Epithelial cell of esophagus (primary cell): ENCODE results near the gene CCDC174.

Experiments
- DNase-seq: peaks from one replicate; pipeline ENCODE4 v3.0.0; 2010; ENCODE audit warnings: low read depth
- H3K4me3 ChIP-seq: 2 replicates; pipeline ENCODE4 v1.5.1; 2011; ENCODE audit warnings: mild to moderate bottlenecking, low read length, control low read depth
- TF ChIP-seq, protein P1 (sequence below): IDR thresholded peaks from 2 replicates; pipeline ENCODE4 v1.5.1; 2011; ENCODE audit warnings: low read depth, mild to moderate bottlenecking, low read length, control low read depth, inconsistent platforms; ENCODE audit not compliant: insufficient read depth; ENCODE audit errors: missing control alignments

The CCDC174 gene

DNA sequence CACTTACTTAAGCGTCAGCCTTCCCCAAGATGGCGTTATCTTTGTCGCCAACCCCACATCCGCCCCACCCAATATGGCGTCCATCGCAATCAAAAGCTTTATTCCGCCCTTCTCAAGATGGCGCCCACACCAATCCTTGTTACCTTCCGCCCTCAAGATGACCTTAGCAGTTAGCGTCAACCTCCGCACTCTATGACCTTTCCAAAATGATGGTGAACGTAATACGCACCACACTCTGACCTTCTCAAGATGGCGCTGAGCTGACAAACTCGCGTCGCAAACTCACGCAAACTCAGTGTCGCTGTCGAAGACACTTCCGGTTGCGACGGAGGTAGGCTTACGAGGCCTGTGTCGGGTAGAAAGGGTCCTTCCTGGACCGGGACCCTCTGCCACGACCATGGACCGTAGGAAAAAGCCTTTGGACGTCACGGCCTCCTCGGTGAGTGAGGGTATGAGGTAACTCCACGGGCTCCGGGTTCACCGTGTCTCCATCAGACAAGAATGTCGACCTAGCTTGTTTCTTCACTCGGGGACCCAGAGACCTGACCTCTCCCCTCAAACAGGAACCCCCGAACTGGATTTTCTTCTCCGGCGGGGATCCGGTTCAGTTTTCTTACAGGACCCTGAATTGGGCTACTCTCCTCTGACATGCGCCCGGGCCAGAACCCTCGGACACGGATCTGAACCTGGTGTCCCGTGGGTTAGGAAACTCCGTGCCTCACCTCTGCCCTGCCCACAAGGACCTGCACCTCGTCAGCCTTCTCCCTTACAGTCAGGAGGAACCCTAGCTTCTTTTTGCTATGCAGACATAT is at the start of gene CCDC174:
Gene CCDC174, plus strand, starts transcription at position 323 of the 812 bp plus-strand sequence. Its CDS starts 75 bp downstream, at position 398.
- H3K4me3 ChIP-seq, result peak within 1 kb of the TSS; percentile 92
- DNase-seq, result peak; percentile 99
- TF ChIP-seq, protein P1, sequence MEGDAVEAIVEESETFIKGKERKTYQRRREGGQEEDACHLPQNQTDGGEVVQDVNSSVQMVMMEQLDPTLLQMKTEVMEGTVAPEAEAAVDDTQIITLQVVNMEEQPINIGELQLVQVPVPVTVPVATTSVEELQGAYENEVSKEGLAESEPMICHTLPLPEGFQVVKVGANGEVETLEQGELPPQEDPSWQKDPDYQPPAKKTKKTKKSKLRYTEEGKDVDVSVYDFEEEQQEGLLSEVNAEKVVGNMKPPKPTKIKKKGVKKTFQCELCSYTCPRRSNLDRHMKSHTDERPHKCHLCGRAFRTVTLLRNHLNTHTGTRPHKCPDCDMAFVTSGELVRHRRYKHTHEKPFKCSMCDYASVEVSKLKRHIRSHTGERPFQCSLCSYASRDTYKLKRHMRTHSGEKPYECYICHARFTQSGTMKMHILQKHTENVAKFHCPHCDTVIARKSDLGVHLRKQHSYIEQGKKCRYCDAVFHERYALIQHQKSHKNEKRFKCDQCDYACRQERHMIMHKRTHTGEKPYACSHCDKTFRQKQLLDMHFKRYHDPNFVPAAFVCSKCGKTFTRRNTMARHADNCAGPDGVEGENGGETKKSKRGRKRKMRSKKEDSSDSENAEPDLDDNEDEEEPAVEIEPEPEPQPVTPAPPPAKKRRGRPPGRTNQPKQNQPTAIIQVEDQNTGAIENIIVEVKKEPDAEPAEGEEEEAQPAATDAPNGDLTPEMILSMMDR, result no peak

DNA sequence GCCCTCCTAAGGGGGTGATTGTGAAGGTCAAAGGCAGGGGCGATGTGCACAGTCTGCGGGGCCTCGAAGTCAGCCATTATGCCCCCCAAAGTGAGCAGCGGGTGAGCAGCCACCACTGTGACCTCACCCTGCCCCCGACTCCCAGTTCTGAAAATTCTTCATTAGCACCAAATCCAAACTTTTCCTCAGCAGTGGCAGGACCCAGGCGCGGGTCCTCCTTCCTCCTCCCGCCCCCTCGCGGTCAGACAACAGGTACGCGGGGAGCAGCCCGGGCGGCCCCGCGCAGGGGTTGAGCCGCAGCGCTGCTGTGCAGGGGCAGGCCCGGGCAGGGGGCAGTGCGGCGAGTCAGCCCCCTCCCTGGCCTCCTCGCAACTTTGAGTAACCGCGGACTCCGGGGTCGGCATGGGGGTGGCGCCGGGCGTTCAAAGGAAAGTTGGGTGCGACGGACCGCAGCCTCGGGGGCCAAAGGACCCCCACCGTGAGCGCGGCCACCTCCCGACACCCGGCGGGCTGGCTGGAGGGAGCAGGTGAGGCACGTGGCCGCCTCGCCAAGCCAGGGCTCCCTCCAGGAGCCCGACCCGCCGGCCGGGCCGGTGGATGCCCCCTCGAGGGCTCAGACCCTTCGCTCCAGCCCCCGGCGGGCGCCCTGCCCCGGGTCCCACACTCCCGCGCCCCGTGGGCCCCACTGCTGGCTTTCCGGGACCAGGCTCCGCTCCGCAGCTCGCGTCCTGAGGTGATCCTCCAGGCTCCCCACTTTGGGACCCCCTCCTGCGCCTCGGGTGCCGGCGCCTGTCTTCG is 49.4 kb upstream of the CCDC174 start:
- peak overlapping the region; percentile 3 for H3K4me3 ChIP-seq
- TF ChIP-seq, protein P1, result peak; percentile 10
- no peak for DNase-seq

GRCh38 chr3:14602804-14603644 is 48.5 kb upstream of the CCDC174 start:
- TF ChIP-seq, protein P1, result no peak
- DNase-seq, result no peak
- H3K4me3 ChIP-seq, result peak overlapping the region; percentile 3

DNA sequence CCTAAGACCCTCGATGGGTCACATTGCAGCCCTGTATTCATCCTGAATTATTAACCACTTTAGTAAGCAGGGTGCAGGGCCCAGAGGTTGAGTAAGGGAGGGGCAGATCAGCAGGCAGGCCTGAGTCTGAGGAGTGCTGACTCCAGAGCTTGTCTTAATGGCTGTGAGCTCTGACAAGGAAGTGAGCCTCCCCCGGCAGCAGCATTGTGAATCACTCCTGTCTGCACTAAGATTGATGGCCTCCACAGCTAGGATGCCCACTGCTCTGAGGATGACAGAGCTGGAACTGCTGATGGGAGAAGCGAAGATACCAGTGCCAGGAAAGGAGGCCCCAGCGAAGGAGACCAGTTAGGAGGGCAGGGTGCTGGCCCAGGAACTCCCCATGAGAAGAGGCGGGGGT is 46.5 kb upstream of the CCDC174 start:
- no peak overlapping the region for H3K4me3 ChIP-seq
- TF ChIP-seq, protein P1, result no peak
- DNase-seq, result peak; percentile 82

DNA sequence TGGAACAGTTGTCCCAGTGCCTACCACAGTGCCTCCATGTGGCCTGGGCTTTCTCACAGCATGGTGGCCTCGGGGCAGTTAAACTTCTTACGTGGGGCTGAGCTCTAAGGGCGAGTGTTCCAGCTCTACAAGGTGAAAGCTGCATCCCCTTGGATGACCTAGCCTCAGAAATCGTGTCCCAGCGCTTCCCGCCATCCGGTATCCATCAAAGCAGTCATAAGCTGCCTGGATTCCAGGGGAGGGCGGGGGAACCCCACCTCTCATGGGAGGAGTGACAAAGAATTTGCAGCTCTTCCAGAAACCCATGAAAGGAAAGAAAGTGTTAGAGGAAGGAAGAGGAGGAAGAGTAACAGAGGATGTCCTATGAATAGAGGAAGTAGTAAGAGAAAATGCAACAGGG is 45.8 kb upstream of the CCDC174 start:
- peak; percentile 19 for DNase-seq
- TF ChIP-seq, protein P1, result no peak
- H3K4me3 ChIP-seq, result no peak overlapping the region

DNA sequence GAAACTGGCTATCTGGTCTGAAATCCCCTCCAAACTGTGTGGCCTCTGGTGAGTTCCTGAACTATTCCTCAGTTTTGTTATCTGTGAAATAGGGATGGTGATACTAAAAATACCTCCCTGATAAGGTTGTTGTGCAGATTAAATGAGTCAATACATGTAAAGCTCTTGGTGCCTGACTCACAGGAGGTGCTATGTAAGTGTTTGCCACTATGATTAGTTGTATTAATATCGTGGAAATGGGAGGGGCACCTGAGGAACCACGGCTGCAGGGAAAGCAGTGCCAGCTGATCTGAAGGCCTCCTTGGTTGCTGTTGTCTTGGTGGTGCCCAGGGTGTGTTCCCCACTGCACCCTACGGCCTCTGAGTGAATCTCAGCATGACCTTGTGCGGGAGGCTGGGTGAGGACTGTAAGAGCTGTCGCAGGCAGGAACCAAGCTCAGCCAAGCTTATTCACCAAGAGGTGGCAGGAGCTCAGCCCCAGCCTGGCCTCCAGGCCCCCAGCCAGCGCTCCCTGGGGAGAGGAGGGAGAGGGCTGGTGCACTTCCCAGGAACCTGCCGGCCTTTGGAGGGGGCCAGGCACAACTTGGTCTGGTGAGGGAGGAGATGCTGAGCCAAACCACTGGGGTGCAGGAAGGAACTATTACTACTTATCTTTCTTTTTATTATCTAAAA is 44.8 kb upstream of the CCDC174 start:
- H3K4me3 ChIP-seq, result no peak overlapping the region
- TF ChIP-seq, protein P1, result no peak
- peak; percentile 69 for DNase-seq
